Neural cell (in vitro differentiated cells): ENCODE data around the gene RGS3. TPM values are rescaled to one million over a fixed set of nuclear protein-coding genes. Genes with fewer than 3 reads are reported as not detected.
"Not testable (repeated sequence)": the region's sequence is repeated elsewhere in the genome, so short reads cannot be mapped to it uniquely, and the experiment has no call there.

Source experiments
- H2AFZ ChIP-seq: fragments of 200-600, 300-800 bp; sonication (generic), shearing (Covaris generic); 2 replicates; pipeline ENCODE4 v1.6.0; 2014; ENCODE audit warnings: low read depth, mild to moderate bottlenecking, antibody characterized with exemption, low read length, moderate library complexity
- H3F3A ChIP-seq: fragments of 200-600 bp; shearing (Covaris generic); 2 replicates; pipeline ENCODE4 v1.6.1; 2016; ENCODE audit warnings: mild to moderate bottlenecking, moderate library complexity, mixed read lengths, antibody characterized with exemption, low read length; ENCODE audit not compliant: insufficient read depth, poor library complexity, severe bottlenecking
- H3K27ac ChIP-seq: fragments of 200-600, 300-800 bp; sonication (generic), shearing (Covaris generic); 2 replicates; pipeline ENCODE4 v1.5.1; 2014; ENCODE audit warnings: mild to moderate bottlenecking, low read length, moderate library complexity
- H3K27me3 ChIP-seq: fragments of 300-800, 200-600 bp; sonication (generic), shearing (Covaris generic); 2 replicates; pipeline ENCODE4 v1.6.0; 2014; ENCODE audit warnings: mild to moderate bottlenecking, low read depth, low read length, moderate library complexity; ENCODE audit not compliant: insufficient read depth
- H3K36me3 ChIP-seq: fragments of 300-800, 200-600 bp; sonication (generic), shearing (Covaris generic); 2 replicates; pipeline ENCODE4 v1.5.1; 2014; ENCODE audit warnings: mild to moderate bottlenecking, antibody characterized with exemption, low read length, moderate library complexity; ENCODE audit not compliant: insufficient read depth
- H3K4me2 ChIP-seq: fragments of 300-800, 200-600 bp; sonication (generic), shearing (Covaris generic); 2 replicates; pipeline ENCODE4 v1.6.0; 2014; ENCODE audit warnings: mild to moderate bottlenecking, low read length
- H3K4me3 ChIP-seq: fragments of 300-800, 200-600 bp; sonication (generic), shearing (Covaris generic); 2 replicates; pipeline ENCODE4 v1.5.1; 2014; ENCODE audit warnings: mild to moderate bottlenecking, low read length, moderate library complexity
- H3K79me2 ChIP-seq: fragments of 200-600 bp; shearing (Covaris generic); replicated peaks from 2 replicates; pipeline ENCODE4 v1.6.0; 2014; ENCODE audit warnings: mild to moderate bottlenecking, low read length, moderate library complexity; ENCODE audit not compliant: insufficient read depth
- H3K9ac ChIP-seq: fragments of 300-800, 200-600 bp; sonication (generic), shearing (Covaris generic); 2 replicates; pipeline ENCODE4 v1.6.1; 2016; ENCODE audit warnings: mild to moderate bottlenecking, low read length, mixed read lengths
- H3K9me2 ChIP-seq: fragments of 200-600 bp; shearing (Covaris generic); 2 replicates; pipeline ENCODE4 v1.6.1; 2016; ENCODE audit warnings: mild to moderate bottlenecking, low read length, mixed read lengths; ENCODE audit not compliant: insufficient read depth
- H3K9me3 ChIP-seq: fragments of 200-600, 300-800 bp; sonication (generic), shearing (Covaris generic); 2 replicates; pipeline ENCODE4 v1.6.1; 2016; ENCODE audit warnings: mild to moderate bottlenecking, mixed run types, low read length, moderate library complexity, mixed read lengths
- H4K20me1 ChIP-seq: fragments of 200-600 bp; shearing (Covaris generic); 2 replicates; pipeline ENCODE4 v1.6.1; 2016; ENCODE audit warnings: mild to moderate bottlenecking, mixed run types; ENCODE audit not compliant: insufficient read depth
- EP300 ChIP-seq: fragments of 450-650 bp; conservative IDR thresholded peaks from 2 replicates; pipeline ENCODE4 v1.6.1; 2014; ENCODE audit warnings: antibody characterized with exemption, mild to moderate bottlenecking, moderate library complexity; ENCODE audit not compliant: poor library complexity, severe bottlenecking
- EZH2 ChIP-seq: fragments of 200-600, 300-800 bp; shearing (Covaris generic), sonication (generic); IDR thresholded peaks from 2 replicates; pipeline ENCODE4 v1.6.1; 2014; ENCODE audit warnings: antibody characterized with exemption, low read length, borderline replicate concordance, mild to moderate bottlenecking; ENCODE audit not compliant: insufficient read depth, poor library complexity, severe bottlenecking
- MXI1 ChIP-seq: fragments of 450-650 bp; conservative IDR thresholded peaks from 2 replicates; pipeline ENCODE4 v1.6.1; 2014; ENCODE audit warnings: antibody characterized with exemption, mild to moderate bottlenecking; ENCODE audit not compliant: poor library complexity, severe bottlenecking
- POLR2AphosphoS5 ChIP-seq: IDR thresholded peaks from 2 replicates; pipeline ENCODE4 v1.6.1; 2012
- RAD21 ChIP-seq: fragments of 450-650 bp; conservative IDR thresholded peaks from 2 replicates; pipeline ENCODE4 v1.6.1; 2014; ENCODE audit warnings: antibody characterized with exemption, mild to moderate bottlenecking, moderate library complexity
- SMC3 ChIP-seq: fragments of 450-650 bp; conservative IDR thresholded peaks from 2 replicates; pipeline ENCODE4 v1.6.1; 2014; ENCODE audit warnings: antibody characterized with exemption, mild to moderate bottlenecking, moderate library complexity; ENCODE audit not compliant: poor library complexity
- TAF1 ChIP-seq: IDR thresholded peaks from 2 replicates; pipeline ENCODE4 v1.6.1; 2012; ENCODE audit warnings: low read depth
- polyA plus RNA-seq: library from polyadenylated mRNA; depleted of rRNA; stranded (reverse); fragments of >200 nt; gene quantifications from 2 replicates; pipeline ENCODE4 v1.2.3, GENCODE V29; 2014
- TF ChIP-seq, protein P1 (sequence below): IDR thresholded peaks from 2 replicates; pipeline ENCODE4 v1.6.1; 2012; ENCODE audit warnings: borderline replicate concordance
- TF ChIP-seq, protein P2 (sequence below): fragments of 450-650 bp; IDR thresholded peaks from 2 replicates; pipeline ENCODE4 v1.5.1; 2014; ENCODE audit warnings: antibody characterized with exemption, mild to moderate bottlenecking, moderate library complexity; ENCODE audit not compliant: poor library complexity, severe bottlenecking

RGS3 gene
- polyA plus RNA-seq, 1 donor from 2014 or later: 25.3 TPM

- Histone ChIP-seq H2AFZ (no peak overlapping the region), H3K79me2 (no peaks in the 10 kb centered on the region), H3K4me3 (no peak overlapping the region), H4K20me1 (no peaks in the 10 kb centered on the region), H3K4me2 (no peak overlapping the region), H3K9me2 (no peaks in the 10 kb centered on the region), H3F3A (no peaks in the 10 kb centered on the region), H3K27ac (no peak overlapping the region), H3K36me3 (no peaks in the 10 kb centered on the region), H3K27me3 (no peaks in the 10 kb centered on the region), H3K9ac (no peak overlapping the region), H3K9me3 (no peaks in the 10 kb centered on the region)
- TF ChIP-seq EZH2 (no peak), POLR2AphosphoS5 (no peak), MXI1 (no peak), EP300 (no peak), SMC3 (no peak)
- TF ChIP-seq, protein P1, sequence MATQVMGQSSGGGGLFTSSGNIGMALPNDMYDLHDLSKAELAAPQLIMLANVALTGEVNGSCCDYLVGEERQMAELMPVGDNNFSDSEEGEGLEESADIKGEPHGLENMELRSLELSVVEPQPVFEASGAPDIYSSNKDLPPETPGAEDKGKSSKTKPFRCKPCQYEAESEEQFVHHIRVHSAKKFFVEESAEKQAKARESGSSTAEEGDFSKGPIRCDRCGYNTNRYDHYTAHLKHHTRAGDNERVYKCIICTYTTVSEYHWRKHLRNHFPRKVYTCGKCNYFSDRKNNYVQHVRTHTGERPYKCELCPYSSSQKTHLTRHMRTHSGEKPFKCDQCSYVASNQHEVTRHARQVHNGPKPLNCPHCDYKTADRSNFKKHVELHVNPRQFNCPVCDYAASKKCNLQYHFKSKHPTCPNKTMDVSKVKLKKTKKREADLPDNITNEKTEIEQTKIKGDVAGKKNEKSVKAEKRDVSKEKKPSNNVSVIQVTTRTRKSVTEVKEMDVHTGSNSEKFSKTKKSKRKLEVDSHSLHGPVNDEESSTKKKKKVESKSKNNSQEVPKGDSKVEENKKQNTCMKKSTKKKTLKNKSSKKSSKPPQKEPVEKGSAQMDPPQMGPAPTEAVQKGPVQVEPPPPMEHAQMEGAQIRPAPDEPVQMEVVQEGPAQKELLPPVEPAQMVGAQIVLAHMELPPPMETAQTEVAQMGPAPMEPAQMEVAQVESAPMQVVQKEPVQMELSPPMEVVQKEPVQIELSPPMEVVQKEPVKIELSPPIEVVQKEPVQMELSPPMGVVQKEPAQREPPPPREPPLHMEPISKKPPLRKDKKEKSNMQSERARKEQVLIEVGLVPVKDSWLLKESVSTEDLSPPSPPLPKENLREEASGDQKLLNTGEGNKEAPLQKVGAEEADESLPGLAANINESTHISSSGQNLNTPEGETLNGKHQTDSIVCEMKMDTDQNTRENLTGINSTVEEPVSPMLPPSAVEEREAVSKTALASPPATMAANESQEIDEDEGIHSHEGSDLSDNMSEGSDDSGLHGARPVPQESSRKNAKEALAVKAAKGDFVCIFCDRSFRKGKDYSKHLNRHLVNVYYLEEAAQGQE: no peak
Measured at GRCh38 chr9:113431191-113431590, 32.3 kb upstream of the RGS3 start.

DNA sequence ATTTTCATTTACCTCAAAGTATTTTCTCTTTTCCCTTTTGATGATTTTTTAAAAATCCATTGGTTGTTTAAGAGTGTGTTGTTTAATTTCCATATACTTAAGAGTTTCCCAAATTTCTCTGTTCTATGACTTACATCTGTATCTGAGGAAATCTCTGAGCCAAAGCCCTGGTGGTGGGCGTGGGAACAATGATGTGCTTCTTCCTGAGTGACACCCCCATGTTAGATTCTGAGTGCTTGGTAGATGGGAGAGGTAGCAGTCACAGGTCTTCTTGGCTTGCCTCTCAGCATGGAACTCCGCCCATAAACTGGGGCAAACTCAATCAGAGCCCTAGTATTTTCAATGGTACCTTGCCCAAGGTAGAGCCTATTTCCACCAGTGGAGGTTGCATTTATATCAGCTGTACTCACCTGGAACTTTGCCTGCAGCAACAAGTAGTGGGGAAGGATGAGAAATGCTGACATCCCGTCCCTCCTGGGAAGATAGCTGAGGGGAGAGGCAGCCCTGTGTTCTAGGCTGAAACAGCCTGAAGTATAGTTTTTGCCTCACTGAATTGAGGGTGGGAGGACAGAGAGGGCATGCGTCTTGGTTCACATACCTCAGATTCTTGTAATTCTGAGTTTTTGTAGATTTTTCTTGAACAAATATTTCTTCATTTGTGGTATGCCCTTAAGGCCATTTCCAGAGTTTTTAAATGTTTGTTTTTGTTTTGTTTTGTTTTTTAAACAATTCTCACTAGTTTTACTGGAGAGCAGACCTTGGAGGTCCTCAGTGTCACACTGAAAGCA is 26.6 kb upstream of the RGS3 start:
- no peak overlapping the region for H3K9ac ChIP-seq
- no peaks in the 10 kb centered on the region for H3K9me2 ChIP-seq
- H3K27ac ChIP-seq: no peak overlapping the region
- H3K36me3 ChIP-seq: no peaks in the 10 kb centered on the region
- H4K20me1 ChIP-seq: no peaks in the 10 kb centered on the region
- H3K4me3 ChIP-seq: no peak overlapping the region
- no peaks in the 10 kb centered on the region for H3K79me2 ChIP-seq
- H2AFZ ChIP-seq: no peak overlapping the region
- no peaks in the 10 kb centered on the region for H3K27me3 ChIP-seq
- no peaks in the 10 kb centered on the region for H3K9me3 ChIP-seq
- no peaks in the 10 kb centered on the region for H3F3A ChIP-seq
- TF ChIP-seq POLR2AphosphoS5: no peak
- TF ChIP-seq, protein P1: no peak
- TF ChIP-seq, protein P2, sequence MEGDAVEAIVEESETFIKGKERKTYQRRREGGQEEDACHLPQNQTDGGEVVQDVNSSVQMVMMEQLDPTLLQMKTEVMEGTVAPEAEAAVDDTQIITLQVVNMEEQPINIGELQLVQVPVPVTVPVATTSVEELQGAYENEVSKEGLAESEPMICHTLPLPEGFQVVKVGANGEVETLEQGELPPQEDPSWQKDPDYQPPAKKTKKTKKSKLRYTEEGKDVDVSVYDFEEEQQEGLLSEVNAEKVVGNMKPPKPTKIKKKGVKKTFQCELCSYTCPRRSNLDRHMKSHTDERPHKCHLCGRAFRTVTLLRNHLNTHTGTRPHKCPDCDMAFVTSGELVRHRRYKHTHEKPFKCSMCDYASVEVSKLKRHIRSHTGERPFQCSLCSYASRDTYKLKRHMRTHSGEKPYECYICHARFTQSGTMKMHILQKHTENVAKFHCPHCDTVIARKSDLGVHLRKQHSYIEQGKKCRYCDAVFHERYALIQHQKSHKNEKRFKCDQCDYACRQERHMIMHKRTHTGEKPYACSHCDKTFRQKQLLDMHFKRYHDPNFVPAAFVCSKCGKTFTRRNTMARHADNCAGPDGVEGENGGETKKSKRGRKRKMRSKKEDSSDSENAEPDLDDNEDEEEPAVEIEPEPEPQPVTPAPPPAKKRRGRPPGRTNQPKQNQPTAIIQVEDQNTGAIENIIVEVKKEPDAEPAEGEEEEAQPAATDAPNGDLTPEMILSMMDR: no peak
- no peak for TF ChIP-seq RAD21
- no peak for TF ChIP-seq SMC3
- no peak for TF ChIP-seq EZH2
- TF ChIP-seq TAF1: no peak
- TF ChIP-seq MXI1: no peak
- TF ChIP-seq EP300: no peak
- no peak overlapping the region for H3K4me2 ChIP-seq

DNA sequence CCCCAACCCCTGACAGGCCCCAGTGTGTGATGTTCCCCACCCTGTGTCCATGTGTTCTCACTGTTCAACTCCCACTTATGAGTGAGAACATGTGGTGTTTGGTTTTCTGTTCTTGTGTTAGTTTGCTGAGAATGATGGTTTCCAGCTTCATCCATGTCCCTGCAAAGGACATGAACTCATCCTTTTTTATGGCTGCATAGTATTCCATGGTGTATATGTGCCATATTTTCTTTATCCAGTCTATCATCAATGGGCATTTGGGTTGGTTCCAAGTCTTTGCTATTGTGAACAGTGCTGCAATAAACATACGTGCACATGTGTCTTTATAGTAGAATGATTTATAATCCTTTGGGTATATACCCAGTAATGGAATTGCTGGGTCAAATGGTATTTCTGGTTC is 25.8 kb upstream of the RGS3 start:
- H3K36me3 ChIP-seq, H3K4me2 ChIP-seq, H3K27ac ChIP-seq, H3K9me3 ChIP-seq, H3K9me2 ChIP-seq, H3K4me3 ChIP-seq, H3F3A ChIP-seq, H2AFZ ChIP-seq, H3K9ac ChIP-seq, H4K20me1 ChIP-seq, H3K79me2 ChIP-seq, H3K27me3 ChIP-seq: not testable (repeated sequence)
